Cardiac septum (tissue), 1 donor: Measurements from ENCODE around the gene PRADC1. TPM values are rescaled to one million over a fixed set of nuclear protein-coding genes. Genes with fewer than 3 reads are reported as not detected.

Experiments used
- DNase-seq: peaks from one replicate; pipeline ENCODE4 v3.0.0-alpha.2; 2020; ENCODE audit warnings: low spot score
- intact Hi-C: fragments of 100-400 bp; cut with DNase I; formaldehyde crosslinking; loops from one replicate; pipeline ENCODE4 v1.14.0; 2022
- total RNA-seq: library from RNA; stranded (reverse); fragmentation: NEBNext Ultra II Directional; extraction: Animal tissue kit (Norgen Biotek cat#: 25700); gene quantifications from one replicate; pipeline ENCODE4 v1.2.1, GENCODE V29; 2021
- donor health status: DM: no; HTN: no; CAD: no.

PRADC1 gene
- total RNA-seq, 1 donor from 2014 or later = 85.8 TPM

DNA sequence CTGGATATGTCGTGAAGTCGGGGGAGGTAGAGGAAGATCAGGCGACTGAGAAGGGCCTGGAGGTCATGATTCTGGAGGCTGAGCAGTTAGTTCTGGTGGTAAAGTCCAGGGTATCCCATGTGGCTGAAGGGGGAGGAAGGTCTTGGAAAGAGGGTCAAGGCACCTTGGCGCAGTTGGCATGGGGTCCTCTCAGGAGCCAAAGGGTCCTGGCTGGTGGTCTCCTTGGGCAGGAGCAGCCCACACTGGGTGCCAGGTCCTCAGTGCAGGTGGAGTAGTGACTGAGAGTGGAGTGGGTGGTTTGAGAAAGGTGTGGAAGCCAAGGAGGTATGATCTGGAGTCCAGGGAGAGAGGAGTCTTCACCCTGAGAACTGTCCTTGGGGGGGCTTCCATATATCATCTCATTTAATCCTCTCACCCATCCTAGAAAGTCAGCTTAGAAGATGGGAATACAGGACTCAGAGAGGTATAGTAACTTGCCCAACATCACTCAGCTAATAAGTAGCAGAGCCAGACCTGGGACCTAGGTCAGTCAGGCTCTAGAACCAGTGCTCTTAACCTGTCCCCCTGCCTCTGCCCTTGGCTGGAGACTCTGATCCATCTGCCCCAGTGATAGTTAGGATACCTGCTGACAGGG is 26.8 kb upstream of the PRADC1 start:
- intact Hi-C loops = no loop called here

GRCh38 chr2:73259276-73259675 is 26.2 kb upstream of the PRADC1 start:
- intact Hi-C loops = no loop called here
- DNase-seq = no peak

More for the DNA sequence above, 26.8 kb upstream of the PRADC1 start:
- DNase-seq = no peak

GRCh38 chr2:73258913-73259215 is 25.8 kb upstream of the PRADC1 start:
- no peak for DNase-seq
- intact Hi-C loops = no loop called here

DNA sequence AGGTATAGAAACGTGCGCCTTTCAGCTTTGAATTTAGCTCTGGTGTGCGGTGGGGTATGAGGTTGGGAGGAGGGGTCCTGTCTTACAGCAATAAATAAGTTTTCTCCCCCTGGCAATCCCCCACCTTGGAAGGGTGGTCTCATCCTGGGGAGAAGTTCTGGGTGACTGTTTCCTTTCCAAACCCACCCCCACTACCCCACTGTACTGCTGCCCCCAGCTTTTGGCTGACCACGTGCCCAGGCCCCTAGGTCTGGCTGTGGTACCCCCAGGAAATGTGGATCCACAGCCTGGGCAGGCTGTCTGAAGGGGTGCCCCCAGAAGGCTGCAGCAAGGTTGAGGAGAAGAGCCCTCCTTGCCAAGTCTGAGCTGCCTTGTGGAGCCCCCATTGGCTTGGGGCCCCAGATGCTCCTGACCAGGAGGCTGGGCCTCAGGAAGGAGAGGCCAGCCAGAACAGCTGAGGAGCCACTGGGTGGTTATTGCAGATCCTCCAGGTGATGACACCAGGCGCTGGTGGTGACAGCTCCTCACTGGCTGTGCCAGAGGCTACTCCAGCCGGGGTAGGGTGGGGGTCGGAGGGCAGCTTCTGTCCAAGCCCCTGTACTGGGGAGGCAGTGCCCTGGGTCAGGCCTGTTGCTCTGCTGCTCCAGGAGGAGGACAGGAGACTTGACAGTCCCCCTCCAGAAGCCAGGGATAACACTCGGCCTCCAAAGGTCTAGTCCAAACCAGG is 25.3 kb upstream of the PRADC1 start:
- intact Hi-C loops = no loop called here
- no peak for DNase-seq

DNA sequence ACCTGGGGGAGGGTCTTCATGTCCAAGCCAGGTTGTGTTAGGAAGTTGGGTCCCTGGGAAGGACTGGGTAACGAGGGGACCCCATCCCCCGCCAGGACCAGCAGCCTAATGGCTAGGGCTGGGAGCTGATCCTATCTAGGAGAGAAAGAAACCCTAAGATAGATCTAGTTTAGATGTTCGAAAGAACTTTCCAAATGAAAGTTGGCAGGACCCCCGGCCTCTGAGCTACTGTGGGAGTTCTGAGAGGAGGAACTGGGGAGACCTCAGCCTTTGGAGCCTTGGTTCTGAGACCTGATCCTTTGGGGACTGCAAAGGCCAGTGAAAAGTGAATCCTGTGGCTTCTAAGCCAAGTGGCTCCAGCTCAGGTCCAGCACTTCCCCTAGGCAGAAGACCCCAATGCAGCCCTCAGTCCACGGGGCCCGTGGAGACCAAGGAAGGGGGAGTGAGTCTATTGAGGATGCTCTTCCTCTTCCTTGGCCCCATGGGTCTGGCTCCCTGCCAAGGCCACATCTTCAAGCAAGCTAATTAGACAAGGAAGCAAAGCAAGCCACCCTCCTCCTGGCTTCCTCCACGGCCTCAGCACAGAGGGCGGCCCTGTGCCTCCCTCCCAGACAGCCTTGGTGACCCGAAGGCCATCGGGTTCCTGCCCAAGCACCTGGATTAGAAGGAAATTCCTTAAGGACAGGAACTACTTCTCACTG is 24.5 kb upstream of the PRADC1 start:
- intact Hi-C loops = no loop called here
- no peak for DNase-seq

DNA sequence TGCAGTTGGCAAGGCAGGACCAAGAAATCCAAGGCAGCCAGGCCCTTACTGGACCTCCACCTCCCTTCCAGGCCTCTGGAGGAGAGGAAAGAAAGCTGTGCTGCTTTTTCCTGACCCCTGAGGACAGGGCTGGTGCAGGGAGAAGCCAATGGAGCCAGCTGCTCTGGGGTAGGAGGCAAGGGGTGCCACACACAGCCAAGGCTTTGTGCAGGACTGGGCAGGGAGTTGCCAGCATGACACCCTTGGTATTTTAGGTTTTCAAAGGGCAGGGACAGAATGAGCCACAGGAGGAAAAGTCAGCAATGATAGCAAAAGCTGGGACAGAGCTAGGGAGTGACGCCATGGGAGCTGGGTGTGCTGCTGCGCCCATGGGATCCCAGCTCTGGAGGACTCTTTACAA is 24.0 kb upstream of the PRADC1 start:
- DNase-seq = no peak
- intact Hi-C loops = no loop called here

DNA sequence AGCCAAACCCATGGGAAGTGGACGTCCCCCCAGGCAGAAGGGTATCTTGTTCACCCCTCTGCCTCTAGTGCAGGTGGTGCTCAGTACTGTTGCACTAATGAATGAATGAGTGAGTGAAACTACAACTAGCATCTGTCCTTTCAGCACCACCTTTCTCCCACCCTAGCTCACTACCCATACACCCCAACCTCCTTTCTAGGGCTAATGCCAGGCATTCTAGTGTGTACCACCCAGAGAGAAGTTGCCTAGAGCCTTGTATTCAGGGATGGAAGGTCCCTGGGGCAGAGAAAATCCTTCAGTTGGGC is 23.5 kb upstream of the PRADC1 start:
- no peak for DNase-seq
- intact Hi-C loops = no loop called here

- DNase-seq = no peak
- intact Hi-C loops = no loop called here
Measured at GRCh38 chr2:73255907-73256617, 23.0 kb upstream of the PRADC1 start.

DNA sequence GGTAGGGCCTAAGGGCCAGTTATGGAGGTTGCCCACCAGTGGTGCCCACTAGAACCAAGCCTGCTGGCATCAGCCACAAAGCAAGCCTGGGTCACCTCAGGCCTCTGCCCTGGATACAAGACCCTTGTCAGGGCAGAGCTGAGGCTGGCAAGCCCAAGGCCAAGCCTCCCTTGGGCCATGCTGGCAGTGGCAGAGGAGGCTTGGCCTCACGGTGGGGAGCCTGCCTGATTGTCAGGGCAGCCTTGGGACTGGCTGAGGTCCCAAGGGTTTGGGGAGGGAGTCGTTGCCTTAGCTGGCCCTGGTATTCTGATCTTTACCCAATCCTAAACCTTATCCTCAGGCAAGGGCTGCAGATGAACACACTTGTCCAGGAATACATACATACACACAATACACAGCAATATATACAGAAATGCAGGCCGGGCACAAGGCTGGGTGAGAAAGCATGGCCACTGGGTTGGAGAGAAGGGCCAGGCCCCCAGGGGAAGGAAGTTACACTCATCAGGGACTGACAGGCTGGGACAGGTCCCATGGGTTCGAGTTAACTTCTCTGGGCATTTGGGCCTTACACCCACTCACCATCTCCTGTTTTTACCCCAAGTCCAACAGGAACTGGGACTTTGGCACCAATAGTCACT is 22.1 kb upstream of the PRADC1 start:
- DNase-seq = no peak
- intact Hi-C loops = no loop called here

DNA sequence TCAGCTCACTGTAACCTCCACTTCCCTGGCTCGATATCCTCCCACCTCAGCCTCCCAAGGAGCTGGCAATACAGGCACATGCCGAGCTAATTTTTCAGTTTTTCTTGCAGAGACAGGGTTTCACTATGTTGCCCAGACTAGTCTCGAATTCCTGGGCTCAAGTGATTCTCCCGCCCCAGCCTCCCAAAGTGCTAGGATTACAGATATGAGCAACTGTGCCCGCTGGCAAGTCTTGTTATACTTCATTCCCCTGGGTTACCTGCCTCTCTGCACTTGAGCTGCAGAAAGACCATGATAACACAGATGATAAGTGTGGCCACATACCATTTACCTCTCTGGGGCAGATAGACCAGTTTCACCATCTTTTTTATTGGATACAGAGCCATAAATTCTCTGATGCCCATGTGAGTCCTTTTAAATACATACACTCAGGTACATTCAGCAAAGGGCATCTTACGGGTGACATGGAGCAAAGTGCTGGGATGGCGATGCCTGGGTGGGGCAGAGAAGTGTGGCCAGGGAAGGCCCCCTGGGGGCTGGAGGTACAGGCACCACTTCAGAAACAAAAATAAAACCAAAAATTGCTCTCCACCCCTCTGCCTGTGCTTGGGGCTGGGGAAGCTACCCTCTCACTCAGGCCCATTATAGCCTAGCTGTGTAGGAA is 21.4 kb upstream of the PRADC1 start:
- no peak for DNase-seq
- intact Hi-C loops = no loop called here

- intact Hi-C loops = no loop called here
- DNase-seq = no peak
Measured at GRCh38 chr2:73253901-73254300, 20.9 kb upstream of the PRADC1 start.

GRCh38 chr2:73253400-73253799 is 20.4 kb upstream of the PRADC1 start:
- DNase-seq = peak; percentile 51
- intact Hi-C loops = no loop called here

DNA sequence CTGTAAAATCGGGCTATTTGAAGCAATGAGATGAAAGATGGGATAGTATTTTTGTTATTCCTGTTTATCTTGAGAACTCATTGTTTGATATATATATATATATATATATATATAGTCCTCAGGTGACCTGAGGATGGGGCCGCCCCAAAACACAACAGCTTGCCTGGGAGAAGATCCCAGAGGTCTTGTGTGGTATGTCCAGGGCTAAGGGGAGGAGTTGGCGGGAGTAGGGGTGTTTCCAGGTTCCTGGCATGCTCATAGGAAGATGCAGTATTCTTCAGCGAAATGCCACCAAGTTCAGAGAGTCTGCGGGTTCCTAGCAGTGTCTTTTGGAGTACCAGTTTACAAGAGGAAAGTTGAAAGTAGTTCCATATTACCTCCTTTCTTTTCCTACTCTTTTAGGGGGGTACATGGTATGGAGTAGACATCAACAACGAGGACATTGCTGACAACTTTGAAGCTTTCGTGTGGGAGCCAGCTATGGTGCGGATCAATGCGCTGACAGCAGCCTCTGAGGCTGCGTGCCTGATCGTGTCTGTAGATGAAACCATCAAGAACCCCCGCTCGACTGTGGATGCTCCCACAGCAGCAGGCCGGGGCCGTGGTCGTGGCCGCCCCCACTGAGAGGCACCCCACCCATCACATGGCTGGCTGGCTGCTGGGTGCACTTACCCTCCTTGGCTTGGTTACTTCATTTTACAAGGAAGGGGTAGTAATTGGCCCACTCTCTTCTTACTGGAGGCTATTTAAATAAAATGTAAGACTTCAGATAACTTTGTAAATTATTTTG is 19.4 kb upstream of the PRADC1 start:
- intact Hi-C loops = no loop called here
- DNase-seq = no peak

DNA sequence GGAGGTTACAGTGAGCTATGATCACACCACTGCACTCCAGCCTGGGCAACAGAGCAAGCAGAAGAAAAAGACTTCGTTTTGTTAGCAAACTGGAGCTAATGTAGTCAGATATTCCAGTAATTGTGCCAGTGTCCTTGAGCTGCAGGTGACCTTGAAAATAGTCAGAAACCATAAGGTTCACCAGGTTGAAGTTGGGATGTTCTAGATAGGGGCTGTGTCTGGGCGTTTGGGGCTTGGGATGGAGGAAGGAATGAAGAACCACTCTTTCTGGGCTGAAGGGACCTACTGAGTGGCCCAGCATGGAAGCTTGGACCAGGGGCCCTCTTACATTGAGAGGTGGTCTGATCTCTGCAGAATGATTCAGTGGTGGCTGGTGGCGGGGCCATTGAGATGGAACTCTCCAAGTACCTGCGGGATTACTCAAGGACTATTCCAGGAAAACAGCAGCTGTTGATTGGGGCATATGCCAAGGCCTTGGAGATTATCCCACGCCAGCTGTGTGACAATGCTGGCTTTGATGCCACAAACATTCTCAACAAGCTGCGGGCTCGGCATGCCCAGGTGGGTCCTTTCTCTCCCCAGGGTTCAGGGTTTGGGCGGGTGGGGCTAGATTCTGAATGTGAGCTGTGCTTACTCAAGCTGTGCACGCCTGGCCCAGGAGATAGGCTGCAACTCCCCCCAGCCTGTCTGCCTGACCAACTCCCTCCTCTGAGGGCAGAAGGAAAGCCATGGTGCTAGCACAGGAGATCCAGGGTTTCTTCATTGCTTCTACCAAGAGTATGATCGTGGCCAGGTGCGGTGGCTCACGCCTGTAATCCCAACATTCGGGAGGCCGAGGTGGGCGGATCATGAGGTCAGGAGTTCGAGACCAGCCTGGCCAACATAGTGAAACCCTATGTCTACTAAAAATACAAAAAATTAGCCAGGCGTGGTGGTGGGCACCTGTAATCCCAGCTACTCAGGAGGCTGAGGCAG is 18.1 kb upstream of the PRADC1 start:
- peak; percentile 59 for DNase-seq
- intact Hi-C loops = no loop called here

DNA sequence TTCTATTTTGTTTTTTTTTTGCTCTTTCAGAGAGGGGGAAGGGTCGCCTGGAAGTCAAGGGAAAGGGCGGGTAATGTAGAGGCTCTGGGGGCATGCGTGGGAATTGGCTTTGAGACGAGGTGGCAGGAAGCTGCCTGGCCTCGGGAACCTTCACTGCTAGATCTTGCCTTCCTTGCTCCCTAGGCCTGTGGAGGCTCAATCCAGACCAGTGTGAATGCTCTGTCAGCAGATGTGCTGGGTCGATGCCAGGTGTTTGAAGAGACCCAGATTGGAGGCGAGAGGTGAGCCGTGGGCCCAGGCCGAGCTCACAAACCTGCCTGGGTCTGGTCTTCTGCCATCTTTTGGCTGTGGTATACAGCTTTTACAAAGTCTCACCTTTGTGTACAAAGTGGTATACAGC is 16.6 kb upstream of the PRADC1 start:
- peak; percentile 54 for DNase-seq
- intact Hi-C loops = no loop called here

GRCh38 chr2:73246850-73247249 is 13.8 kb upstream of the PRADC1 start:
- intact Hi-C loops = no loop called here
- DNase-seq = no peak

- DNase-seq = no peak
- intact Hi-C loops = no loop called here
Measured at GRCh38 chr2:73244580-73244979, 11.5 kb upstream of the PRADC1 start.
